A204.1 (cell line): Measurements from ENCODE around the gene DHX9.

Experiments
- FAIRE-seq: peaks from 2 replicates; lab custom pipeline; 2012; peaks lifted over from hg19 to GRCh38; lab: Jason Lieb, UNC

Gene DHX9

GRCh38 chr1:182839209-182840066 is at the start of gene DHX9:
Gene DHX9, plus strand, starts transcription at chr1:182839347. Its CDS starts 3,220 bp downstream, at chr1:182842567.
- no peak for FAIRE-seq

DNA sequence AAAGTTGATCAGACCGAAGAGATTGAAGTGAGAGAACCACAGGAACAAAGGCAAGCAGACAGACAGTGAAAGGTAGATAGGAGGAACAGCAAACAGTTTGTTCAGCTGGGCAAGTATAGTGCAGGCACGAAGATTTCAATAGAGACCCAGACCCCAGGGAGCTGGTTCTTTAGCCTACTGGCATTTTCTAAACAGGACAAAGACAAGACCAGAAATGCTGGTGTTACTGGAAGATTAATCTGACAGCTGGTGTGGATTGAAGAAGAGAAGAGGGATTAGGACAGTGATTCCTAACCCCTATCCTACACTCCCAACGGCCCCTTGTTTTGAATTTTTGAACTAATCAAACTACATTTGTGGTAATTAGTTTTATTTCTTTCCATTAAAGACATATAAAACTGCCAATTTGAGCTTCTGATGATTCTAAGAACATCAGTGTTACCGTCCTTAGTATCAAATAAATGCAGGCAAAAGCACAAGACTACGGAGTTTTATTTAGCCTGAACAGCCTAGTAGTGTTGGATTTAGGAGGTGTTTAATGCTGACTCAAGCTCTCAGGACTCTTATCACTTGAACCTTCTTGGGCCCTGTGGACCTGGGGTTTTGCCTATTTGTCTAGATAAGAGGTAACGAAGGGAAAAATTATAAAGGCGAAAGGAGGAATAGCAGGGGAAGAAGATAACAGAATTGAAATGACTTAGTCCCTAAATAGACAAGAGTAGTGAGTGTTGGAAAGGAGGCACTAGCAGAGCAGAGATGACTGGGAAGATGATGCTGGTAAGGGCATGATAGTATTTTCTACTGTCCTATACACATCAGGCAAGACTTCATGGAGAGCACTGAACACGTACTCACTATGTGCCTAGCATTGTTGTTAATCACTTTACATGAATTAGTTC is 47.6 kb upstream of the DHX9 start:
- FAIRE-seq = no peak

DNA sequence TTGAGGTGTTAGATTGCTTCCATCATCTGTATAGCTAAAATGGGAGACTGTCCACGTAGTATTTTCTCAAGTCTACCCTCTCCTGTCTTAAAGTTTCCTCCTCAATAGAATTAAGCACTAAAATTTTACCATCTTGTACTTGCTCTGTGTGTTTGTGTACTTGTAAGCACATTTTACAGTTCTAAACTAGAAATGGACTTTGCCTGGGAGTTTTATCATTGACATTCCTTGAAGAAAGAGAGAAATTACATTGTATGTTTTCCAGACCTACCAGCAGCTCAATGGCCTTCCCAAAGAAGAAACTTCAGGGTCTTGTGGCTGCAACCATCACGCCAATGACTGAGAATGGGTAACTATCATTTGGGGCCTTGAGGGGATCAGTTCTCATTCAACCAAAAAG is 45.1 kb upstream of the DHX9 start:
- FAIRE-seq = no peak

DNA sequence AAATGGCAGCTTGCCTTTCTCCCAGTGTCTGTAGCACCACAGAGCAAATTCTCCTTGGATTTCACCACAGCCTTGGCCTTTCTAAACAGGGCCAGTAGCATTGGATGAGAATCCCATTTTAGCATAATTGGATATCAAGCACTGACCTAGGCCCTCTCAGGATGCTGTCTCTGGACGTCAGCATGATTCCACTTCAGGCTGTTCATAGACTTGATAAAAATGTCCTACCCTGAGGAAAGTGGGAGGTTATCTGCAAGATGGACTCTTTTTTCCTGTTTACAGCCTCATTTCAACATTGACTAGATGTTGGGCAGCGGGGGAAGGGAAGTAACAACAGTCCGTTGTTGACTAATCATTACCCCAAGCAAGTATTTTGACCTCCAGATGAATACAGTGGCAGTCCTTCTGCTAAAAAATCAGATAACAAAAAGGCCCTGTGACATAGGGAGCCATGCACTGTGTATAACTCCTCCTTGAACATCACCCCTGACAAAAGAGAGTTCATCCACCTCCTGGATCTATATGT is 44.4 kb upstream of the DHX9 start:
- no peak for FAIRE-seq

DNA sequence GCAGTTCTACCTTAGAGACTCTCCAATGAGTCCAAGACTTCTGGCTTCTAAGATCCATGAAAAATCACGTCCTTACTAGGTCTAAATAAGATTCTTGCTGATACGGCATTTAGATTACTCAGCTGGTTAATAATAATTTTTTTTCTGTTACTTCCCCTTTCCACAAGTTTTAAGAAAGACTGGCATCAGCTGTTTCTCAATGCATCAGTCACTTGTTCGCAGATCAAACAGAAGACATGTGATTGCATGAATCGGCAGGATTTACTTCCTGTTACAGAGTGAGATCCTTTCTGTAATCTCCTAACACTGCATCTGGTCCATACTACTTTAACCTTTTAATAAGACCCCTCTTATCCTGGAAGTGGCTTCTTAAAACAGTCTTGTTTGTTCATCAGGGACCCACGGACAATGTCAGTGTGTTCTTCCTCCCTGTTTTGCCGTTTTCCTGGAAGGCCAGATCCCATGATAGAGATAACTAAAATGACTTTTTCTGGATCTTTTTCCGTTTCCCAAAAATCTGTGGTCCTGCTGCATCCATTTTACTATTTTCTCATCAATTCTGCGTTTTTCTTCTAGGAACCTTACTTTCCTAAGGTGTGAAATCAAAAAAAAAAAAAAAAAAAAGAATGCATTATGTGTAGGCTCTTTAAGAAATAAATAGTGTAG is 43.5 kb upstream of the DHX9 start:
- no peak for FAIRE-seq

GRCh38 chr1:182802006-182802803 is 36.9 kb upstream of the DHX9 start:
- no peak for FAIRE-seq

DNA sequence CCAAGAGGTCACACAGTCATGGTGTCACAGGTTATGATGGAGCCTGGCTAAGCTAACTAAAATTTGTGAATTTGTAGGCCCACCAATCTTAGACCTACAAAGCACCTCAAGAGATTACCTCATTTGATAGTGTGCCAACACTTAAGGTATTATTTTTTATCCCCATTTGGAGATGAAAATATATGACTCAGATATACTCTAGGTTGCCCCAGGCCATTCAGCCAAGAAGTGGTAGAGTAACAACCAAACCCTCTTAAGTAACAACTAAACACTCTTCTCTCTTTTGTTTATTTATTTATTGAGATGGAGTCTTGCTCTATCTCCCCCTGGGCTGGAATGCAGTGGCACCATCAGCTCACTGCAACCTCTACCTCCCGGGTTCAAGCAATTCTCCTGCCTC is 35.3 kb upstream of the DHX9 start:
- no peak for FAIRE-seq

DNA sequence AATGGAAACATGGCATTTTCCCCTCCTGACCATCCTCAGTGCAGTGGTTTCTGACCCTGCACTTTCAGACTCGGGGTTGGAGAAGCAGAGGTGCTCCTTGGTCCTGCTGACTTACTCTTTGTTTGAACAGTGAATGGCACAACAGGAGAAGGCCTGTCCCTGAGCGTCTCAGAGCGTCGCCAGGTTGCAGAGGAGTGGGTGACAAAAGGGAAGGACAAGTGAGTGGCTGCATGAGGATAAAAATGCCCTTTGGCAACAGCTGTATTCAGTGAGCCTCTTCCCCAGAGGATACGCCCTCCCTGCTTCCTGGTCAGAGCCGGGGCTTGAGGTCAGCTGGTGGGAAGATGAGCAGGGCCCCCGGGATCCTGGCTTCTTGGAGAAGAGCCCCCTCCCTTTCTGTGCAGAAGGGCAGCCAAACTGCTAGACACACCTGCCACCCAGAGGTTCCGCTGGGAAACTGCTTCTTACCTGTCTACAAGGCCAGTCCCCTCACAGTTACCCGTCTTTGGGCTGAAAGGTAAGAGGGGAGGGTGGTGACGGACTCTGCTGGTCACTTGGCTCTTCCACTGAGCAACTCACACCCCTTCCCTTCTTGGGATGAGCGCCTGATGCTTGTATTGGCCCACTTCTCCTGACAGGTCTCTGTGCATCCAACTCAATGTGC is 33.0 kb upstream of the DHX9 start:
- no peak for FAIRE-seq

GRCh38 chr1:182807907-182808306 is 31.2 kb upstream of the DHX9 start:
- FAIRE-seq = no peak

DNA sequence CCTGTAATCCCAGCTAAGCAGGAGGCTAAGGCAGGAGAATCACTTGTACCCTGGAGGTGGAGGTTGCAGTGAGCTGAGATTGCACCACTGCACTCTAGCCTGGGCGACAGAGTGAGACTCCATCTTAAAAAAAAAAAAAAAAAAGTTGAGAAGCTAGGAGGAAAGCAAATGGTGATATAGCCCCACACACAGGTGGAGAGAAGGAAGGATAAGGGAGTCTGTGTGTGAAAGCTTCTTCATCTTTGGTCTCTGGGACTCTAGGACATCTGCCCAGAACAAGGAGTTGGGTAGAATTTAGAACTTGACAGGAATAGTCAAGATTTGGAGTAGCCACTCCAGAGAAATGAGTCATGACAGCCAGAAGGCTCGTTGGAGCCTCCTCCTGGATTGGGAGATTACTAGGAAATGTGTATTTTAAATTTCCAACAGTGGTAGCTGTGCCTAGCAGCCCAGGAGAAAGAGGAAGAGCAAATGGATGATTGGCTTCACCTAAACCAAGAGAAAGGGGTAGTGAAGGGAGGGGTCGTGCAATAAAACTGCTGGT is 29.7 kb upstream of the DHX9 start:
- no peak for FAIRE-seq

- no peak for FAIRE-seq
Measured at GRCh38 chr1:182811975-182812722, 27.0 kb upstream of the DHX9 start.

DNA sequence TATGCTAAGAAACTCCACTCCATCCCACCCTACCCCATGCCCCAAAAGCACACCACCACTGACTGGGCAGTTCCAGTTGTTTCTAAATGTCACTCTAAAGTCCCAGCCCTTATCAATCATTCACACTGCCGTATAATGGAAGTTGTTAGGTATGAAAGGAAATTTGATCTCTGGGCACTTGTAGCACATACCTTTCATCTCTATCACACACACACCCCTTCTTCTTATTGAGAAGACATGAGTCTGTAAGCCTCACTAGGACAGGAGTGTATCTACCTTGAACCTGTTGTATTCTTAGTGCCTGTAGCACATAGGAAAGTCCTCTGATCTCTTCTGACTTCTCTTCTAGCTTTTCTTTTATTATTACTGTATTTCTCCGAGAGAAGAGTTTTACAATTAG is 22.3 kb upstream of the DHX9 start:
- FAIRE-seq = no peak

DNA sequence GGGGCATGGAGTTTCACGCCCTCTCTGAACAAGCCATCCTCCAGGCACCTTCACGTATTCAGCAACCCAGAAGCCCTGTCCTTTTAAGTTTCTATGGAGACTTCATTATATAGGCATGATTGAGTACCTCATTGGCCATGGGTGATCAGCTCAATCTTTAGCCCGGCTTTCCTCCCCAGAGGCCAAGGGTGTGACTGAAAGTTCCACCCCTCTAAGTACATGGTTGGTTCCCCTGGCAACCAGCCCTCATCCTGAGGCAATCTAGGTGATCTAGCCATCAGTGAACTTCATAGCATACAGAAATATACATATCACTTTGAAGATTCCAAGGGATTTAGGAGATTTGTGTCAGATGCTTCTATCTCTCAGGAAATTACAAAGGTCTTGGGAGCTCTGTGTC is 21.3 kb upstream of the DHX9 start:
- no peak for FAIRE-seq

DNA sequence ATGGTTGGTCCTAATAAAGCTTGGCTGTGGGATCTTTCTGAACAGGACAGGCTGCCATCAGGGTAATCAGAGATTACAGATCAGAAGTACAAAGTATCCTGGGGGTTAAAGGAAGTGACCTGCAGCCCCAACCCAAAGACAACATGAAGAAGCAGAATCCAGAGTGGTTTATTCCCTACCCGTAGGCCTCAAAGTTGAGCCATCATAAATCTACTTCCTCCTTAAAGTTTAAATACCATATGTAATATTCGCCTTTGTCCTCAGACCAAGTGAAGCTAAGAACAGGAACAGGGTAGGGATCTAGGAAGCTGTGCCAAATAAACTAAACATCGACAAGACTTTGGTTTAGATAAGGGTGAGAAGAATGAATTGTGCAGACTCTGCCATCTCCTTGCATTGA is 15.9 kb upstream of the DHX9 start:
- FAIRE-seq = no peak

- FAIRE-seq = no peak
Measured at GRCh38 chr1:182826892-182827291, 12.3 kb upstream of the DHX9 start.

GRCh38 chr1:182829285-182829932 is 9.7 kb upstream of the DHX9 start:
- FAIRE-seq = no peak

DNA sequence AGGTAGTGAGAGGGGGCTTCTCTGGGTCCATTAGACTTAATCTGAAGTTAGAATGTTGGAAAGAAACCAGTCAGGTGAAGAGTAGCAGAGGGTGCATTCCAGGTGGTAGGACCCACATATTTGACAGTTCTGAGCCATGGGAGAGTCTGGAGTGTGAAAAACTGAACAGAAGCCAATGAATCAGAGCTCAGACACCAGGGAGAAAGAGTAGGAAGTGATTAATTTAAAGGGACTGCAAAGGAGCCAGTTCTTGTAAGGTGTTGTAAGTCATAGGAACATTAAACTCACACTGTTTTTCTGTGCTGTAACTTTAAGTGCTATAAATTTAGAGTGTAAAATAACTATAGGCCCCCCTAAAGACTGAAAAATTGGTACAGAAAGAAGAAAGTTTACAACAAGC is 5.9 kb upstream of the DHX9 start:
- FAIRE-seq = no peak

DNA sequence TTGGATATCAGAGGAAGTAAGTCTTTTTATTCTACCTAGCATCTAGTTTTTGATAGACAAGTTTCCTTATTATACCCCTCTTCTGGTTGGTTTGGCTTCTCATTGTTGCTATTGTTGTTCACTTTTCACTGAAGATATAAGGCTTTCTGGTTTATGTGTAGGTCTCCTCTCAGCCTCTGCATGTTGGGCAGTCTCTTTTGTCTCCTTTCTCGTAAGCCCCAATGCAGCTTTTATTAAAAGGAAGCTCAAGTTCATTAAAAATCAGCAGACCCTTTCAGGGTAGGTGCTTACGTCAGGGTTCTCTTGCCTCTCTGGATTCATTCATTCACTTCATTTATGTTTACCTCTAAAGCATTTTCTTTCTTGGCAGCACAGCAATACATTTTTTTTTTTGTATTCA is 4.8 kb upstream of the DHX9 start:
- FAIRE-seq = no peak

- FAIRE-seq = no peak
Measured at GRCh38 chr1:182835806-182836205, 3.3 kb upstream of the DHX9 start.
